HG02642 (cell line): ENCODE measurements around the gene SETD3.
A peak's percentile ranks its signal among the peaks of the same experiment; 100 is the strongest.

Source experiments
- ATAC-seq: cut with Tn5 transposase; IDR thresholded peaks from one replicate; pipeline ENCODE4 v1.9.1; 2021; ENCODE audit warnings: mild to moderate bottlenecking; ENCODE audit not compliant: unreplicated experiment, poor library complexity

The SETD3 gene

DNA sequence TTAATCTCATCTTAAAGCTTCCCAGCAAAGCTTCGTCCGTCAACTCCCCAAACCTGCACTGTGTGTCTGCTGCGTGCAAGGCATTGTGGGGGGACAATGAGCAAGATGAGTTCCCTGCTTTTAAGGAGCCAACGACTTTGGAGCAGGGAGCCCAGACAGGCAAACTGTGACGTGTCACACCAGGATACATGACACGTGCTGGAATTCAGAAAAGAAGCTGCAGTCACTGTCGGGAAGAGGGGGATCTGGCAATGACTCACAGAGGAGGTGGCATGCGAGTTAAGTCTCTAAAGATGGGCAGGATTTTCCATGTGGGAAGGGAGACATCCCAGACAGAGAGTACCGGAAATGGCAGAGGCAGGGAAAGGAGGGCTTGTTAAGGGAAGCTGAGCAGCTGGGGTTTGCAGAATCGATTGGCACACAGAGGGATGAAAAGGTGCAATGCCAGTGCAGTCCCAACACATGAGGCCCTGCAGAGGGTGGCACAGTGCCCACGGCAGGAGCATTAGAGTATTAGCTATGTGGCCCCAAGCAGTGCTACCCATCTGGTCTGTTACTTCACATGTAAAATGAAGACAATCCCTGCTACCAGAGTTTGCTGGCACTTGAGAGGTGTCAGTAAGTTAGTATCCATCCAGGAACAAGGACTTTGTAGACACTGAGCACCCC lies 52.9 kb downstream of the SETD3 start:
- ATAC-seq = no peak

DNA sequence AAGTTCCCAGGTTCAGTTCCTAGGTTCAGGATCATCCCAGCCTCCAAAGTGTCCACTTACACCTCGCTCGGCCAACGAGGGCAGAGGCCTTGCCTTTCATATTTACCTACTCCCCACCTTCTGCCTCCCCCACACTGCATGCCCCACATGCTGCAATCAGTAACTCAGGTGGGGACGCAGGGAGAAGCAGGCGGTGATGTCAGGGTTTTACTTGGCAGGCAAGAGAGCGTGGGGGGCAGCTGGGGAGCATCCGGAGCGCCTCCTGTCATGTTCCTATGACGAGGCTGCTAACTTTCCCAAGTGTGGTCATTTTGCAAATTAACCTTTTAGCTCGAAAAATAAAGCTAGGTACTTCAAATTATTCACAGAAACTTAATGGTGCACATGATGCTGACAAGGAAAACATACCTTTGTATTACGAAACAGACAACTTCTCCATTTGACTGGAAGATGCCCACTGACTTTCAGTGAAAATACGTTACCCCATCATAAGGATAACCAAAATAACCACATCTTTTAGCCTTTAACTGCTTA lies 53.8 kb downstream of the SETD3 start:
- ATAC-seq = no peak

DNA sequence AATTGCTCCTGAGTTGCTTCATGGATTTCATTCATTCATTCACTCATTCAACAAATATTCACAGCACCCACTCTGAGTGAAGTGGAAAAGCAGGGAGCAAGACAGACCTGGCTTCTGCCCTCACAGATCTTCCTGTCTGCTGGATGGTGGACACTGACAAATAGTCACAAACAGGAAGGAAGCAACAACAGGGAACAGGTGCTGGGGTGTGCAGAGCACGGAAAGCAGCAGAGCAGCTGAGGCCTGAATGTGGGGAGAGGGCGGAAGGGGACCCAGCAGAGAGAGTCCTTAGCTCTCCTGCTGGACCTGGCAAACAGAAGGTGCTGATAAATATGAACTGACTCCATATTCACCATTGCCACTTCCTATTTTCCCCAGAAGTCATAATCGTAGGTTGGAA lies 54.4 kb downstream of the SETD3 start:
- ATAC-seq = no peak

DNA sequence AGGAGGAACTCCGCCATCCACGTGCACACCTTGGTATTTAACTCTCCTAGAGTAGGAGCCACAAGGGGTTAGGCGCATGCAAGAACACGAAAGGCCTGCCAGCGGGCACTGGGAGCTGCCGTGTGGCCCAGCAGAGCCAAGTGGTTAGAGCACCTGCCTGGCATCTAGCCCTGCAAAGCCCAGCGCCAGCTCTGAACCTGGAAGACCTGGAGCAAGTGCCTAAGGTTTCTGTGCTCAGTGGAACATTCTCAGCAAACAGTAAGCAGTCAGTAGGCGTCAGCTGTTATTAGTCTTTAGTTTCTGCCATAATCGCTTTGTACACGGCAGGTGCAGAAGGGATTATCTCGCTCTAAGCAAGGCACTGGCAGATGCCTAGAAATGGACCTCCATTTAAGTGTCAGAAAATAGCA lies 55.4 kb downstream of the SETD3 start:
- ATAC-seq = no peak

DNA sequence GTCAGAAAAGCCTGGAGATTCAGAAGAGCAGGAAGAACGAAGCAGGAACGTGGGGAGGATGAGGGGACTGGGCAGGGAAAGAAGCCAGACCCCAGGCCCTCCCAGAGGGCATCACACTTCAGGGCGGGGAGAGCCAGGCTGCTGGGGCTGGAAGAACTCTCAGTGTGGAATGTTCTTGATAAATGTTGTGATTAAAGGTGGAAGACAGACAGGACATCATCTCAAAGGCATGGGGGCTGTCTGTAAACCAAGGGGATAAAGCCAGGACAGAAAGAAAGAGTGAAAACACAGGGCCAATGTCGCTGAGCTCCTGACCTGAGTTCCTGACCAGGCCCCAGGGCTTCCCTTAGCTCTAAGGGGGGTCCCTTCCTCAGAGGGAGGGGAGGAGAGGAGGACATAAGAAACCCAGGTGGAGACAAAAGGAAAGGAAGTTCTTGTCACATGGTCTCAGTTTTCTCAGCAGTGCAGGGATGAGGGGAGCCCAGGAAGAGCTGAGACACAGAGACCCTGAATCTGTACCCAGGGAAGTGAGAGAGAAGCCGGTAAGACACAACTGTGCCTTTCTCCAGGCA lies 56.3 kb downstream of the SETD3 start:
- no peak for ATAC-seq

DNA sequence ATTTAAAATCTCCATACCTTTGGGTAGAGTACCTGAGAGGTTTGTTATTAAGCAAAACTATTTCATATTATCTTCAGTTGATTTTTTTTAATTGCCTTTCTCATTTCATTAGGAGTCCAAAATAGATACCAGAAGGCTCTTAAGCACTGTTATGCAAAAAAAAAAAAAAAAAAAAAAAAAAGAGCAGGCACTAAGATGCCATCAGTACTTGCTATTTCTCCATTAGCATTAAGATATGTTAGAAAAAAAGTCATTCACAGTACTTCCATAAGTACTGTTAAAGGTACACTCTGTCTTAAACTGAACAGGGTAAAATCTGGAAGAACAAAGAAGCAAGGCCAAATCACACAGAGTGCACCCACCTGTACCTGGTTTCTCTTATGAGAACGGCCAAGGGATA lies 57.2 kb downstream of the SETD3 start:
- no peak for ATAC-seq

DNA sequence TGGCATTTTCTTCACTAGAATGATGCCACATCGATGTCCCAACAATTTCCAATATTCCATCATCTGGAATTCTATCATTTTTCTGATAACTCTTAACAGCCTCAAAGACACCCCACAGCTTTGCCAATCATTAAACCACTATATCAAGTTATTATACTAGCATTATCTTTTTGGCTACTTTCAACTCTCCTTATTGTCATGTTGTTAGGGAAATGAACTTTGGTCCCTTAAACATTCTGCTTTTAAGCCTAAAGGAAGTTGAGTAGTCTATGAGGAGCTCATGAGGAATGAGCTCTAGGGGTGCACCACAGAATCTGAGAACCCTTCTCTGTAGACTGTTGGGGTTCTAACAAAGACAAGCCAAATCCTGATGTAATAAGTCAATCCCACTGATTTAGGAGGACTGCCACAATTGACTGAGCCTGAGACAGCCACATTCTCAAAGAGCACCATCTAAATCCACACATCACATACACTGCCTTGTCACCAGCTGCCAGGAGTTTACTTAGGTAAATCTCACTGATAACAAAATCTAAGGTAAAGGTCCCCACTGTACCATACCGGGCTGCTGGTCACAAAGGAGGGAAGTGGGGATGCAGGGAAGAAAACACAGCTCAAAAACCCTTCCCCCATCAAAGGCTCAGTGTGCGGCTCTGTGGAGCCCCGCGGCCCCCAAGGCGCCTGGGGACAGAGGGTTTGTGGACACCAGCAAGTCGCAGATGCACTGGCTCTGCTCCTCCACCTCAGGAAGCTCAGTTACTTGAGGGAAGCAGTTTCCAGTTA lies 58.2 kb downstream of the SETD3 start:
- ATAC-seq = no peak

DNA sequence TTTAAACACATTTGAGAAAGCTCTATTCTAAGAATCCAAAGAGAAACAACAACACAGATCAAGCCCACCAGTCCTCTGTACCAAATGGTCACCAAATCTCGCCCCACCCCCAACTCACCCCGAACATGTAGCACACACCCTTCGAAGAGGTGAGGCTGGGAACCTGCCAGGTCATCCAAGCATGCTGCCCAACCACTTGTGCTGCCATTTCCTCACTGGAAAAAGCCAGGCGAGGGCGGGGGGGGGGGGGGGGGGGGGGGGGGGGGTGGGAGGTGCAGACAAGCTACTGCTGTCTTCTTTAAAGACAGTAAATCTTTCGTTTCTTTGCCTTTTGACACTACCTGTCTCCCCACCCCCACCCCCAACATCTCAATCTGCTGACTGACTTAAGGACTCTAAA lies 59.9 kb downstream of the SETD3 start:
- no peak for ATAC-seq

DNA sequence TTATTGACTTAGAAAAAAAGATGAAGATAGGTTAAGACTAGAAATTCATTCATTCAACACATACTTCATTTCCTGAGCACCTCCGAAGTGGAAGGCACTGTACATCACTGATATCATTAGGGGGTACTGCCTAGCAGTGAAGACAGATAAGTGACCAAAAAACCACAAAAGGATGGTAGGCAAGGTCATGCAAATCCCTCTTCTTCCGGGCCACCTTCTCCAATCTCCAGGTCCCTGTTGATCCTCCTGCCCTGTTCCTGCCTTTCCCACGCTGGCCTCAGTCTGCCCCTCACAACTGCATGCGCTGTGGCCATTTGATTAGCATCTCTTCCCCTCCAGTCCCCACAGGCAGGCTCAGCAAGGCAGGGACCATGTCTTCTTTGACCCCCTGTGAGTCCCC lies 60.8 kb downstream of the SETD3 start:
- no peak for ATAC-seq

DNA sequence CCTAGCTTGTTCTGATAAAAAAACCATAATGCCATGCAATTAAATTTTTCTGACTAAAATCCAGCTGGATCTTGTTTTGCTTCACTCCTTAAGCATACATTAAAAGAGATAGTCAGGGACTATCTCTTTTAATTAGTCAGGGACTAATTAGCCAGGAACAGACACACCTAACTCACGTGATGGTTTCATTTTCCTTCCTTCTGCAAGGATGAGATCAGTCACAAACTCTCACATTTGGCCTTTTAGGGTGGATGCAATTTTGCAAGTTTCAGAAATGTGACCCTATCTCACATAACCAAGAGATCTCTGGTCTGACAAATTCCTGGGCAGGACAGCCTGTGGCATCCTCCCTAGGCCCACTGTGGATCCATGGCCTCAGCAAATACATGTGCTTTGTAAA lies 62.4 kb downstream of the SETD3 start:
- no peak for ATAC-seq

DNA sequence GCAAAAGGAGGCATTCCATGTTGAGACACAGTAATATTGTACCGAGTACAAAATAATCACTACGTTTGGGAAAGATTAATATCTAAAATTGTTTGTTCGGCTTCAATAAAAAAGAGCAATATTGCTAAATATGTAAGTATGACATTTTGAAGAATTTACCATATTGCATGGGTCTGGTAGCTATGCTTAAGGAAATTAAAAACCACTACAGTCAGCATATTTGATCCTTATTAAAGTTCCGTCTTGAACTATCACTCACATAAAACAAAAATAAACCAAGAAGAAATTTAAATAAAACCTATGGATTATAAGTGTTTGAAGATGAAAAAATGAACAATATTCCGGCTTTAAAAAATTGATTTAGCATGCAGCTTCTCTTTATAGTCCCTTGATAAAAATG lies 63.8 kb downstream of the SETD3 start:
- ATAC-seq = no peak

DNA sequence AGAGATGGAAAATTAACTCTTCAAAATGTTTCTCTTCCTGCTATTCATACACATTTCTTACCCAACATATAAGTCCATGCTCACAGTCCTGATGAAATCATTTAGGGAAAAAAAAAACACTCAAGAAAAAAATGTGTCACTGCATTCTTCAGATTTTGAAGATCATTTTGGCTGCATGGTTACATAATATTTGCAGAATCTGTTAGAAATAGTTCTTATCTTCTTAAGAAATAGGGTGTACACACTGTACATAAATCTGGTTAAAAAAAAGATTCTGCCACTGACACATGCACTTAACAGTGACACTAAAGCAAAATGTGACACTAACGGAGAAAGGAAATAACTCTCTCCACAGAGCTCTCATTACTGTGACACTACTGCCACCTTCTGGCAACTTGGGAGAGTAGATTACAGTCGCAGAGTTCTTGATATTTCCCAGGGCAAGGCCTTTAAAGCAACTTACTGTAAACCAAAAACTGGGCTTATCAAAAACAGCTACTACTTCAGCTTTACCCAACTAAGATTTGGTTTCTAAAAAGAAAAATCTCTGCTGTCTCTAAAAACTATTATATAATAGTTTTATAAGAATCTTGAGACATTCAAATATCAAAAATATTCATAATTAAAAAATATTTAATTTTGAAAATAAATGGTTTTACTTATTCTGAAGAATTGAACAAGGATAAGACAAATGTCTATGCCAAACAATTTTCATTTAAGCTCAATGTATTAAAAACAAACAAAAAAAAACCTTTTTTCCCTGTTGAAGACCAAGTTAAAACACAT lies 65.0 kb downstream of the SETD3 start:
- ATAC-seq = peak; percentile 79

DNA sequence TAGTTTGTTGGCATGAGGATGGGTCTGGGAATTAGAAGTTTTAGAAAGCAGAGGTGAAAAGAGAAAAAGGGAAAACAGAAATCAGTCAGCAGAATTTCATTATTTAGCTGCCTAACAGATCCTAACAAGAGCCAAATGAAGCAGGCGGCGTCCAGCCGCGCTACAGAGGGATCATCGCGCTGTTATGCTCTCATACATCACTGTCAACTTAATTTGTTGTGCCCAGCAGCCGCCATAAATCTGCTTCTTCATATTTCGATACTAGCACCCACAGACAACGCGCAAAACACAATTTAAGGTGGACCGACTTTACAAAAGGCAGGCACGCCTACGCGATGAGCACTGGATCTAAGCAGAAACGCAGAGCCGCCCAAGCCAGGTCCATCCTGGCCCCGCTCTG lies 66.7 kb downstream of the SETD3 start:
- no peak for ATAC-seq

DNA sequence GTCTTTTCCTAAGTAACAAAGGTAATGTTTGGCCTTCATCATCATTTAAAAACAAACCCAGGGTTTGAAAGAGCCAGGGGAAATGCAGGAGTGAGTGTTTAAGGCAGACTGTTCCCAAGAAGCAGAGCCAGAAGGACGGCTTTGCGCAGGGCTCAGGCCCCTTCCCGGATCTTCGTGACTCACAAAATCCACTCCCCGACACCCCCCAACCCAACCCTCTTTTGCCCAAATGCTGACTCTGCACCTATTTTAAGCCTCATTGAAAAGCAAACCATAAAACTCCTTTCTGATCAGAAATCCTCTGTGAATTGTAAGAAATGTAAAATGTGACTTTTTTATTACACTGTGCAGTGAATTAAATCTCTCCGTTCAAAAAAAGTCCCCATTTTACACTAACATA lies 67.5 kb downstream of the SETD3 start:
- ATAC-seq = no peak

DNA sequence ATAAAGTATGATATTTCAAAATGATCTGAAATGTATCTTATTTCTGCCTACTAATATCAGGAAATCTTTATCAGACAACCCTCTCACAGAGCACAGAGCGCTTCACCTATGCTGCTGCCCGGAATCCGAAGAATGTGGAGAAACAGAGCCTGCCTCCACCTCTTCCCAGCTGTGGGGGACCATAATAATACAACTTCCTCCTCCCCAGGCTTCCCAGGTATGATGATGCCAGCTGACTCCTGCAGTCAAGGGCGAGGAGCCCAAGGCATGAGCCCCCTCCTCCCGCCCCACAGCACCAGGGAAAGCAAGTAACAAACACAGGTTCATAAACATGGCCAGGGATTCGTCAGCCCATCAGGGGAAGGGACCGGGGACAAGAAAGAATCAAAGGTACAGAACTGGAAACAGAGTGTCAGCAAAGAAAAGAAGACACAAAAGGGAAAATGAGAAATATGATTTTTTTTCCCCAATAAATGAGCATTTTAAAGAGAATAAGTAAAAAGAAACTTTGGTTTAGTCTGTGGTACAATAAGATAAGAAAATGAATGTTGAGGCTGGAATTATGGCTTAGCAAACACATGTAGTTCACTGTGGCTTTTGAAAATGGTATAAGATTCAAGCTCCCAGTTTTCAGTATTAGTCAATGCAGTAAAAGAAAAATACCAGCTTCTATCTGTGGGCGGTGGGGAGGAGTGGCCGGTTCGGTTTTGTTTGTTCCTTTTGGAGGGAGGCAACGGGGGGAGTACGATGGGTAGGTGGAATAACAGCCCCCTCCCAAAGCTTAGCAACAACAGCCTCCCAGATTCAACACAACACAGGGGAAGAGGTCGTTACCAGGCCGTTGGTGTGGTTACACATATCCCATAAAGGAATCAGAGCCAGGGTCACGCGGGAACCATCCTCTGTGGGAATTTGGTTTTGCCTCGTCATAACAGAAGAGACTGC lies 68.3 kb downstream of the SETD3 start:
- no peak for ATAC-seq

DNA sequence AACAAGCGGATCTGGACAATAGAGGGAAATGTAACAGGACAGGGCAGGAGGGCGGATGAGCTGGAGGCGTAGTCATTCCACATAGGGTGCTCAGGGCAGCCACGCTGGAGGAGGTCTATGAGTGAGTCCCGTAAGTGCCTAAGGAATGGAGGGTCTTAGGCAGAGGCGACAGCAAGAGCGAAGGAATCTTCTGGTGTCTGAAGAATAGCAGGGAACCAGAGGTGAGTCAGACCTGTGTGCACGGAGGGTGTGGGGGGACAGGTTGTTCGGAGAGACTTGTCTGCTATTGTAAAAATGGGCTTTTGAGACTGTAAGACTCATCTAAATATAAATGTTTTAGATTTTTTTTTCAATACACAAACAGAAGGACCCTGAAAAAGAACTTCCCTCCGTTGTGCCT lies 70.6 kb downstream of the SETD3 start:
- ATAC-seq = no peak

DNA sequence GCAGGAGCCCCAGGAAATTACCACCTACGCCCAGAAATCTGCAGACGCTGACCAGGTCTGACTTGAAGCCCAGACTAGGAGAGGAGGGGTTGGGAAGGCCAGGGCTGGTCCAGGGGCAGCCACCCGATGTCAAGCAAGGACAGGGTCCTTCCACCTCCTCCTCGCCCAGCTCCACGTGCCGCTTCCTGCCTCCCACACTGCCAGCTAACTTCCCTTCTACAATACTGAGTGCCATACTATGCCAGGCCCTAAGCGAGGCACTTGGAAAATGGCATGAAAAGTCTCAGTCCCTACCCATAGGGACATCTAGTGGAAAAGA lies 71.7 kb downstream of the SETD3 start:
- ATAC-seq = no peak

DNA sequence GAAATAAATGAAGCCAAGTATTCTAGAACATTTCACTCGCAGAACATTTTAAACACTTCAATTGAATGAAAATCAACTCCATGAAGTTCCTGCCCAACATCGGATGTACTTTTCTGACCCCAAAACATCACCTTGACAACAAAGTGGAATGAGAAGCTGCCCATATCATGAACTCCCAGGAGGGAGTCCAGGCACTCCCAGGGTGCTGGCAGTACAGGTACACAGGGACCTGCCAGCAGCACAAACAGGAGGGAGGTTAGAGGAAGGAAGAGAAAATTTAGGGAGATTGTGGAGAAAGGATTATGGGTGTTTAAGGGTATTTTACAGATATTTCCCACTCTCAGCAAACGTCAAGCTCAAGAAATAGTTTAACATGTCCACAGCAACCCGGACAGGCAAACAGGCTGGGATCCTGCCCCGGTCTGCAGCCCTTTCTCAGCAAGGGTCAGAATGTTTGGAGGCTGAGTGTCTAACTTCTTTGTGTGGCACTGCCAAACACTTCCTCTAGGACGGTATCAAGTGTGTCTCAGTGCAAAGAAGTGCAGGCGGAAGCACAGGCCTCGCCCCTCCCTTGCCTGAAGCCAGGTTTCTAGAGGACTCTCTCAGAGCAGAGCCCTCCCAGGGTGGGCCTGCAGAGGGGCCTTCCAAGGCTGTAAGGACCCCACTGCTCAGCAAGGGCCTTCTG lies 72.2 kb downstream of the SETD3 start:
- ATAC-seq = no peak

DNA sequence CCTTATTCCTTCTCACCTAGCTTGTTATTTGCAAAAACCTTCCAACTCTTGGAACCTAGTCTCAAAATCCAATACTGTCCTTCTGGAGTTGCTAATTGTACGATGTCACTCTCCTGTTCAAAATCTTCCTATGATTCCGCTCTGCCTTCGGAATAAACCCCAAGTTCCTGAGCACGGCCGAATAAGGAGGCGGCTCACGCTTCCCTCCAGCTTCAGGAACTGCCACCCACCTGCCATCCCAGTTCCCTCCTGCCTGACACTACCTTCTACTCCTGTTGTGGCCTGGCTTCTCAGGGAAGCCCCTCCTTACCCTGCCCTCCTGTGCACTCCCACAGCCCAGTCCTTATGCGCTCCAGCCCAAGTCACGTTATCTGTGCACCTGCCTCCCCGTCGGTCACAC lies 73.2 kb downstream of the SETD3 start:
- no peak for ATAC-seq
